ENCODE measurements around the gene FARP2.

- TF ChIP-seq, protein P1, sequence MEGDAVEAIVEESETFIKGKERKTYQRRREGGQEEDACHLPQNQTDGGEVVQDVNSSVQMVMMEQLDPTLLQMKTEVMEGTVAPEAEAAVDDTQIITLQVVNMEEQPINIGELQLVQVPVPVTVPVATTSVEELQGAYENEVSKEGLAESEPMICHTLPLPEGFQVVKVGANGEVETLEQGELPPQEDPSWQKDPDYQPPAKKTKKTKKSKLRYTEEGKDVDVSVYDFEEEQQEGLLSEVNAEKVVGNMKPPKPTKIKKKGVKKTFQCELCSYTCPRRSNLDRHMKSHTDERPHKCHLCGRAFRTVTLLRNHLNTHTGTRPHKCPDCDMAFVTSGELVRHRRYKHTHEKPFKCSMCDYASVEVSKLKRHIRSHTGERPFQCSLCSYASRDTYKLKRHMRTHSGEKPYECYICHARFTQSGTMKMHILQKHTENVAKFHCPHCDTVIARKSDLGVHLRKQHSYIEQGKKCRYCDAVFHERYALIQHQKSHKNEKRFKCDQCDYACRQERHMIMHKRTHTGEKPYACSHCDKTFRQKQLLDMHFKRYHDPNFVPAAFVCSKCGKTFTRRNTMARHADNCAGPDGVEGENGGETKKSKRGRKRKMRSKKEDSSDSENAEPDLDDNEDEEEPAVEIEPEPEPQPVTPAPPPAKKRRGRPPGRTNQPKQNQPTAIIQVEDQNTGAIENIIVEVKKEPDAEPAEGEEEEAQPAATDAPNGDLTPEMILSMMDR (IDR thresholded peaks at IDR 0.05) = no peak
- TF ChIP-seq POLR2A (IDR thresholded peaks at IDR 0.05) = no peak
Observed at GRCh38 chr2:241496904-241497877, 141.1 kb downstream of the FARP2 start.

All from body of pancreas (tissue), 4 donors.